Measurements from ENCODE around the gene COL25A1. TPM values are rescaled to one million over a fixed set of nuclear protein-coding genes. Genes with fewer than 3 reads are reported as not detected.
"Not testable (repeated sequence)": the region's sequence is repeated elsewhere in the genome, so short reads cannot be mapped to it uniquely, and the experiment has no call there.

COL25A1 gene
- total RNA-seq, 2 donors from 2014 or later: 0.29 TPM; not detected in 1

DNA sequence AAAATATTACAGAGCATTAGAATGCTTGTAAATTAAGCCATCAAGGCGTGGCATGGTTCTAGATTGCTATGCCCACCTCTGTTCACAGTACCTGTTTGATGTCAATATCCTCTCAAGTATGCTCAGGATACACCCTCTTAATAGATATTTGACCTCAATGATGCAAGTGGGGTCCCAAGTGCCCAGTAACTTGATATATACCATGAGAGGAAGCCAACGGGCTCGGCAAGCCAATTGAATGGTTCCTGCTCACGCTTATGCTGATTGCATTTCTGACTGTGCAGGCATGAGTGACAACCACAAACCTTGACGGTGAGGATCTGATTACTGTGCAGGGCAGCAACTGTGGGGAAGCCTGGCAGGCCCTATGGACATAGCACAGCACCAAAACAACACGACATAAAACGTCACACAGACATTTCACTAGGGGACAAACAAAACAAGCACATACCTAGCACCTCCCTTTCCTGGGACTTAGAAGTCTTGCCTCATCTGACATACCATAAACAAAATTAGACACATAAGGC is 360.5 kb downstream of the COL25A1 start:
- intact Hi-C loops (cut with DNase I): no loop called here
- no peaks in the 10 kb centered on the region for H3K4me1 ChIP-seq
- H3K27me3 ChIP-seq: no peaks in the 10 kb centered on the region
- no peaks in the 10 kb centered on the region for H3K36me3 ChIP-seq
- no peak overlapping the region for H3K9ac ChIP-seq (ENCODE audit: low read depth in 2 of 2, low read length in 2 of 2)
- TF ChIP-seq, protein P1, sequence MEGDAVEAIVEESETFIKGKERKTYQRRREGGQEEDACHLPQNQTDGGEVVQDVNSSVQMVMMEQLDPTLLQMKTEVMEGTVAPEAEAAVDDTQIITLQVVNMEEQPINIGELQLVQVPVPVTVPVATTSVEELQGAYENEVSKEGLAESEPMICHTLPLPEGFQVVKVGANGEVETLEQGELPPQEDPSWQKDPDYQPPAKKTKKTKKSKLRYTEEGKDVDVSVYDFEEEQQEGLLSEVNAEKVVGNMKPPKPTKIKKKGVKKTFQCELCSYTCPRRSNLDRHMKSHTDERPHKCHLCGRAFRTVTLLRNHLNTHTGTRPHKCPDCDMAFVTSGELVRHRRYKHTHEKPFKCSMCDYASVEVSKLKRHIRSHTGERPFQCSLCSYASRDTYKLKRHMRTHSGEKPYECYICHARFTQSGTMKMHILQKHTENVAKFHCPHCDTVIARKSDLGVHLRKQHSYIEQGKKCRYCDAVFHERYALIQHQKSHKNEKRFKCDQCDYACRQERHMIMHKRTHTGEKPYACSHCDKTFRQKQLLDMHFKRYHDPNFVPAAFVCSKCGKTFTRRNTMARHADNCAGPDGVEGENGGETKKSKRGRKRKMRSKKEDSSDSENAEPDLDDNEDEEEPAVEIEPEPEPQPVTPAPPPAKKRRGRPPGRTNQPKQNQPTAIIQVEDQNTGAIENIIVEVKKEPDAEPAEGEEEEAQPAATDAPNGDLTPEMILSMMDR (IDR thresholded peaks at IDR 0.05): no peak
- H3K27ac ChIP-seq: no peak overlapping the region
- no peak overlapping the region for H3K4me3 ChIP-seq
- DNase-seq: no peak
- no peaks in the 10 kb centered on the region for H3K9me3 ChIP-seq

DNA sequence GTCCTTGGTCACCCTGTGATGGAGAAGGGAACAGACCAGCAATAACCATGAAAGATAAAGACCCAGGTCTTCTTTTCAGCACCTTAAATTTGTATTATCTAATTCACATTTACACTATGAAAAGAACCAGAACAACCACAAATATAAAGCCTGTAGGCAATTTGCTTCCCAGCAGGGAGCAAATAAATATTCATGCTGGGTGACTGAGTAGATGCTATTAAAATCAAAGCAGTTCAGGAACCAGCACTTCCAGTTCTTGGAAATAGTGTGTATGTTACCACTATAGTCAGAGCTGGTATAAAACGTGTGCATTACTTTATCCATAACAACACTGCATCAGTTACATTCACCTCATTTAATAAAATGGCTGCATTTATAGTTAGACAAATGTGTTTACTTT is 361.8 kb downstream of the COL25A1 start:
- Histone ChIP-seq H3K27me3 (no peaks in the 10 kb centered on the region), H3K4me3 (no peak overlapping the region), H3K4me1 (no peaks in the 10 kb centered on the region), H3K27ac (no peak overlapping the region), H3K9me3 (no peaks in the 10 kb centered on the region), H3K36me3 (no peaks in the 10 kb centered on the region), H3K9ac (ENCODE audit: low read depth in 2 of 2, low read length in 2 of 2) (no peak overlapping the region)
- no peak for DNase-seq
- intact Hi-C loops (cut with DNase I): no loop called here
- TF ChIP-seq, protein P1 (IDR thresholded peaks at IDR 0.05): no peak

DNA sequence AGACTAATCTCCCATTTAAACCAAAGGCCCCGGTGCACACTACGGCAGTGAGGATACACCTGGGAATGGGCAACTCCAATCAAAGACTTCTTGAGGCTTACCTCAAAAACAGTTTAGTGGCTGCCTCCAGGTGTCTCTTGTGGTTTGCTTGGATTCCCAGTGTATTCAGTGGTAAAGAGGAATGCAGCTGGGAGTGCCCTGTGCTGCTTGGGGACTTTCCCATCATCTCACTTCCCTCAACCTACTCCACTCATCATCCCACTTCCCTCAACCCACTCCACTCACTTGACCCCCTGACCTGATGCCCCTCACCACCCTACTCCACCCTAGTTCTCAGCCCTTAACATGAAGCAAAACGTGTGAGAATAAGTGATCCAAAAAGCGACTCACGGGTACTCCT is 362.3 kb downstream of the COL25A1 start:
- no peaks in the 10 kb centered on the region for H3K27me3 ChIP-seq
- intact Hi-C loops (cut with DNase I): no loop called here
- no peak overlapping the region for H3K4me3 ChIP-seq
- DNase-seq: no peak
- H3K9ac ChIP-seq (ENCODE audit: low read depth in 2 of 2, low read length in 2 of 2): no peak overlapping the region
- no peaks in the 10 kb centered on the region for H3K36me3 ChIP-seq
- no peaks in the 10 kb centered on the region for H3K4me1 ChIP-seq
- H3K9me3 ChIP-seq: no peaks in the 10 kb centered on the region
- no peak overlapping the region for H3K27ac ChIP-seq
- TF ChIP-seq, protein P1 (IDR thresholded peaks at IDR 0.05): no peak

DNA sequence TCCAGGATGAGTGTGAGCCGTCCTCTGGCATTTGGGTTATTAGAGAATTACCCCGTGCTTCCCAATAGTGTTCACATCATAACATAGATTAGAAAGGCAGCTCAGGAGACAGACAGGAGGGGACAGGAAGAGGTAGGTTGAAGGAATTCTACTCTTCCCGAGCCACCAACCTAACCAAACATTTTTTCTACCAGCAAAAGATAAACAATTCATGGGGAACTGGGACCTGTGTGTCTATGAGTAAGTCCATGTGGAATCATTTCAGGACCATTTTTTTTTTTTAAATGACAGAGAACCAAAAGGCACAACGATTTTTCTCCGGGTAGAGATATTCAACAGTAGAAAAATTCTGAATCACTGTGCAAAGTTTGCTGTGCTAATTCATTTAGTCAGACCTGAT is 365.4 kb downstream of the COL25A1 start:
- Histone ChIP-seq H3K27me3 (no peaks in the 10 kb centered on the region), H3K4me3 (no peak overlapping the region), H3K9ac (ENCODE audit: low read depth in 2 of 2, low read length in 2 of 2) (no peak overlapping the region), H3K9me3 (no peaks in the 10 kb centered on the region), H3K27ac (no peak overlapping the region), H3K4me1 (no peaks in the 10 kb centered on the region), H3K36me3 (no peaks in the 10 kb centered on the region)
- no peak for DNase-seq
- intact Hi-C loops (cut with DNase I): no loop called here
- TF ChIP-seq, protein P1 (IDR thresholded peaks at IDR 0.05): no peak

DNA sequence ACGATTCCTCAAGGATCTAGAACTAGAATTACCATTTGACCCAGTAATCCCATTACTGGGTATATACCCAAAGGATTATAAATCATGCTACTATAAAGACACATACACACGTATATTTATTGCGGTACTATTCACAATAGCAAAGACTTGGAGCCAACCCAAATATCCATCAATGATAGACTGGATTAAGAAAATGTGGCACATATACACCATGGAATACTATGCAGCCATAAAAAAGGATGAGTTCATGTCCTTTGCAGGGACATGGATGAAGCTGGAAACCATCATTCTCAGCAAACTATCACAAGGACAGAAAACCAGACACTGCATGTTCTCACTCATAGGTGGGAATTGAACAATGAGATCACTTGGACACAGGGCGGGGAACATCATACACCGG is 368.5 kb downstream of the COL25A1 start:
- DNase-seq; H3K9ac ChIP-seq (ENCODE audit: low read depth in 2 of 2, low read length in 2 of 2); H3K4me1 ChIP-seq; H3K27me3 ChIP-seq; H3K27ac ChIP-seq; intact Hi-C loops (cut with DNase I); H3K36me3 ChIP-seq; H3K9me3 ChIP-seq; H3K4me3 ChIP-seq: not testable (repeated sequence)

DNA sequence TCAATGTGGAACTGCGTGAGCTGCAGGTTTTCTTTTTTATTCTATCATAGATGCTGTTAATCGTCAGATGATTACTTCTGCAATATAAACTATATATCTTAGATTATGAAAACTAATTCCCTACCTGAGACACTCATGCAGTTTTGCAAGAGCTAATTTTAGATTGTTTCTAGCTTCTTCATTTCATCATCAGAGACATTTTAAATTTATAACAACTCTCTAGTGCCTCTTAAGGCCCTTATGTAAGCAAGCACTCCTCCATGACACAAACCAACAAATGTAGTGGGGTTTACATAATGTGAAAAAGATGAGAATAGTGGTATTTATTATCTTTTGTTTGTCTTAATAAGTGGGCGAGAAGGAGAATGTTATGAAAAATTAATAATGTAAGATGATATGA is 369.4 kb downstream of the COL25A1 start:
- no peak overlapping the region for H3K4me3 ChIP-seq
- H3K9me3 ChIP-seq: no peaks in the 10 kb centered on the region
- H3K9ac ChIP-seq (ENCODE audit: low read depth in 2 of 2, low read length in 2 of 2): no peak overlapping the region
- intact Hi-C loops (cut with DNase I): no loop called here
- H3K27ac ChIP-seq: no peak overlapping the region
- H3K36me3 ChIP-seq: no peaks in the 10 kb centered on the region
- no peaks in the 10 kb centered on the region for H3K27me3 ChIP-seq
- no peaks in the 10 kb centered on the region for H3K4me1 ChIP-seq
- TF ChIP-seq, protein P1 (IDR thresholded peaks at IDR 0.05): no peak
- no peak for DNase-seq
